Ishikawa (cell line): ENCODE results near the gene TMEM50A.

Experiments
- CEBPB ChIP-seq: IDR thresholded peaks from 2 replicates; pipeline ENCODE4 v1.6.1; 2012
- CREB1 ChIP-seq: IDR thresholded peaks from 2 replicates; pipeline ENCODE4 v1.6.1; 2012; ENCODE audit warnings: low read depth
- EGR1 ChIP-seq: IDR thresholded peaks from 2 replicates; pipeline ENCODE4 v1.6.1; 2012
- EP300 ChIP-seq: IDR thresholded peaks from 2 replicates; pipeline ENCODE4 v1.6.1; 2012; ENCODE audit warnings: borderline replicate concordance
- FOXM1 ChIP-seq: IDR thresholded peaks from 2 replicates; pipeline ENCODE4 v1.6.1; 2012; ENCODE audit warnings: low read depth, borderline replicate concordance
- MAX ChIP-seq: IDR thresholded peaks from 2 replicates; pipeline ENCODE4 v1.6.1; 2012
- NFIC ChIP-seq: IDR thresholded peaks from 2 replicates; pipeline ENCODE4 v1.6.1; 2012
- RAD21 ChIP-seq: IDR thresholded peaks from 2 replicates; pipeline ENCODE4 v1.6.1; 2012; ENCODE audit warnings: low read depth
- REST ChIP-seq: IDR thresholded peaks from 2 replicates; pipeline ENCODE4 v1.6.1; 2012; ENCODE audit warnings: low read depth, mild to moderate bottlenecking
- TAF1 ChIP-seq: IDR thresholded peaks from 2 replicates; pipeline ENCODE4 v1.6.1; 2012; ENCODE audit warnings: low read depth, mild to moderate bottlenecking
- TCF12 ChIP-seq: IDR thresholded peaks from 2 replicates; pipeline ENCODE4 v1.6.1; 2012; ENCODE audit warnings: low read depth
- TEAD4 ChIP-seq: IDR thresholded peaks from 2 replicates; pipeline ENCODE4 v1.6.1; 2012
- USF1 ChIP-seq: IDR thresholded peaks from 2 replicates; pipeline ENCODE4 v1.6.1; 2012
- YY1 ChIP-seq: IDR thresholded peaks from 2 replicates; pipeline ENCODE4 v1.6.1; 2012; ENCODE audit warnings: low read depth
- ZBTB7A ChIP-seq: IDR thresholded peaks from 2 replicates; pipeline ENCODE4 v1.6.1; 2012; ENCODE audit warnings: low read depth

Gene TMEM50A

GRCh38 chr1:25360596-25361581 is 22.8 kb downstream of the TMEM50A start:
- TF ChIP-seq TCF12 (no peak), EP300 (no peak), MAX (no peak), NFIC (no peak), YY1 (no peak), USF1 (no peak), TAF1 (no peak), CEBPB (no peak), EGR1 (no peak), CREB1 (no peak), RAD21 (no peak), TEAD4 (no peak), ZBTB7A (no peak), FOXM1 (no peak)

GRCh38 chr1:25361901-25362300 is 23.8 kb downstream of the TMEM50A start:
- TF ChIP-seq RAD21 (no peak), FOXM1 (no peak), REST (no peak), TAF1 (no peak), USF1 (no peak), TEAD4 (no peak), CEBPB (no peak), TCF12 (no peak), EGR1 (no peak), YY1 (no peak), NFIC (no peak), CREB1 (no peak), ZBTB7A (no peak)

- TF ChIP-seq CEBPB (no peak), TCF12 (no peak), YY1 (no peak), USF1 (no peak), ZBTB7A (no peak), NFIC (no peak), CREB1 (no peak), EGR1 (no peak), TEAD4 (no peak), RAD21 (no peak), REST (no peak), EP300 (no peak), MAX (no peak), FOXM1 (no peak), TAF1 (no peak)
Observed at GRCh38 chr1:25369241-25369640, 31.1 kb downstream of the TMEM50A start.

GRCh38 chr1:25392841-25393240 is 54.7 kb downstream of the TMEM50A start:
- TF ChIP-seq CEBPB: no peak
- TF ChIP-seq YY1: no peak
- no peak for TF ChIP-seq FOXM1
- TF ChIP-seq CREB1: no peak
- no peak for TF ChIP-seq USF1
- TF ChIP-seq NFIC: no peak
- no peak for TF ChIP-seq RAD21
- TF ChIP-seq EP300: no peak
- TF ChIP-seq TCF12: no peak
